Neural crest cell (in vitro differentiated cells): ENCODE results near the gene RNASE13. TPM values are rescaled to one million over a fixed set of nuclear protein-coding genes. Genes with fewer than 3 reads are reported as not detected.

Source experiments
- DNase-seq: peaks from one replicate; pipeline ENCODE4 v3.0.0; 2021; ENCODE audit warnings: low read depth, mixed read lengths, low spot score
- H3K27ac Mint-ChIP-seq: one replicate; pipeline ENCODE4 v1.8.0; 2021; ENCODE audit warnings: mild to moderate bottlenecking, mixed read lengths; ENCODE audit not compliant: unreplicated experiment
- H3K27me3 Mint-ChIP-seq: 2 replicates; pipeline ENCODE4 v1.8.0; 2021; ENCODE audit warnings: low read depth, mild to moderate bottlenecking, mixed read lengths
- H3K36me3 Mint-ChIP-seq: 2 replicates; pipeline ENCODE4 v1.8.0; 2021; ENCODE audit warnings: low read depth, mild to moderate bottlenecking, mixed read lengths
- H3K4me1 Mint-ChIP-seq: 2 replicates; pipeline ENCODE4 v1.8.0; 2021; ENCODE audit warnings: mixed read lengths
- H3K4me3 Mint-ChIP-seq: one replicate; pipeline ENCODE4 v1.8.0; 2021; ENCODE audit warnings: mild to moderate bottlenecking, mixed read lengths
- H3K9me3 Mint-ChIP-seq: 2 replicates; pipeline ENCODE4 v1.8.0; 2021; ENCODE audit warnings: mixed read lengths
- total RNA-seq: library from RNA; stranded (reverse); gene quantifications from 2 replicates; pipeline ENCODE4 v1.2.1, GENCODE V29; 2021
- TF ChIP-seq, protein P1 (sequence below): fragments of 200-600 bp; sonication (generic); conservative IDR thresholded peaks from 2 replicates; pipeline ENCODE4 v1.5.0; 2021; ENCODE audit warnings: antibody characterized with exemption, mild to moderate bottlenecking

The RNASE13 gene
- total RNA-seq, 1 donor from 2014 or later = not detected

DNA sequence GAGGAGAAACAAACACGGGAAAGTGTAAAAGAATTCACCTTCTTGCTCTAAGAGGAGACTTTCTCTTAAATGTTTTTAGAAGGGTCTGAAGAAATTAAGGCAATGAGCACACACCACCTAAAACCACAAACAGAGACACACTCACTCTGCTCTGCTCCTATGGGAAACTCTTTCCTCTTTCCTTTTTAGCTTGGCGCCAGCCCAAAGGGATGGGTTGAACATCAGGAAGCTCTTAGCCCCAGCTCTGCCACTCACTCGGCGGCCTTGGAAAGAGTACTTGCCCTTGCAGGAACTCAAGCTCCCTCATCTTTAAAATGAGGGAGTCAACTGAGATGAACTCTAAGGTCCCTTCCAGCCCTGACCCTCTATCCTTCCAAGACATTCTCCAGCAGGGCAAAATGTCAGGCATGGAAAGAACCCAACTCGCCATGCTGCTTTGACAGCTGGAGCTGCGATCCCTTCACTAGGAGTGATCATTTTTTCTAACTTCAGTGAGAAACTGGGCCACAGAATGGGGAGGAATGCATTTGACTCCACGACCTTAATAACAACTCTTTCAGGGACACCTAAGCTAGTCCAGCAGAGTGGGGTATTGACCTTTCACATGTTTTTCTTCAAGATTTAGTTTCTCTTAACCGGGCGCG lies 22.0 kb upstream of the RNASE13 start:
- Mint-ChIP-seq H3K9me3 (no peaks in the 10 kb centered on the region), H3K36me3 (no peaks in the 10 kb centered on the region), H3K4me3 (no peak overlapping the region), H3K27ac (no peak overlapping the region), H3K27me3 (no peaks in the 10 kb centered on the region), H3K4me1 (no peaks in the 10 kb centered on the region)
- TF ChIP-seq, protein P1, sequence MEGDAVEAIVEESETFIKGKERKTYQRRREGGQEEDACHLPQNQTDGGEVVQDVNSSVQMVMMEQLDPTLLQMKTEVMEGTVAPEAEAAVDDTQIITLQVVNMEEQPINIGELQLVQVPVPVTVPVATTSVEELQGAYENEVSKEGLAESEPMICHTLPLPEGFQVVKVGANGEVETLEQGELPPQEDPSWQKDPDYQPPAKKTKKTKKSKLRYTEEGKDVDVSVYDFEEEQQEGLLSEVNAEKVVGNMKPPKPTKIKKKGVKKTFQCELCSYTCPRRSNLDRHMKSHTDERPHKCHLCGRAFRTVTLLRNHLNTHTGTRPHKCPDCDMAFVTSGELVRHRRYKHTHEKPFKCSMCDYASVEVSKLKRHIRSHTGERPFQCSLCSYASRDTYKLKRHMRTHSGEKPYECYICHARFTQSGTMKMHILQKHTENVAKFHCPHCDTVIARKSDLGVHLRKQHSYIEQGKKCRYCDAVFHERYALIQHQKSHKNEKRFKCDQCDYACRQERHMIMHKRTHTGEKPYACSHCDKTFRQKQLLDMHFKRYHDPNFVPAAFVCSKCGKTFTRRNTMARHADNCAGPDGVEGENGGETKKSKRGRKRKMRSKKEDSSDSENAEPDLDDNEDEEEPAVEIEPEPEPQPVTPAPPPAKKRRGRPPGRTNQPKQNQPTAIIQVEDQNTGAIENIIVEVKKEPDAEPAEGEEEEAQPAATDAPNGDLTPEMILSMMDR = no peak
- DNase-seq = no peak

DNA sequence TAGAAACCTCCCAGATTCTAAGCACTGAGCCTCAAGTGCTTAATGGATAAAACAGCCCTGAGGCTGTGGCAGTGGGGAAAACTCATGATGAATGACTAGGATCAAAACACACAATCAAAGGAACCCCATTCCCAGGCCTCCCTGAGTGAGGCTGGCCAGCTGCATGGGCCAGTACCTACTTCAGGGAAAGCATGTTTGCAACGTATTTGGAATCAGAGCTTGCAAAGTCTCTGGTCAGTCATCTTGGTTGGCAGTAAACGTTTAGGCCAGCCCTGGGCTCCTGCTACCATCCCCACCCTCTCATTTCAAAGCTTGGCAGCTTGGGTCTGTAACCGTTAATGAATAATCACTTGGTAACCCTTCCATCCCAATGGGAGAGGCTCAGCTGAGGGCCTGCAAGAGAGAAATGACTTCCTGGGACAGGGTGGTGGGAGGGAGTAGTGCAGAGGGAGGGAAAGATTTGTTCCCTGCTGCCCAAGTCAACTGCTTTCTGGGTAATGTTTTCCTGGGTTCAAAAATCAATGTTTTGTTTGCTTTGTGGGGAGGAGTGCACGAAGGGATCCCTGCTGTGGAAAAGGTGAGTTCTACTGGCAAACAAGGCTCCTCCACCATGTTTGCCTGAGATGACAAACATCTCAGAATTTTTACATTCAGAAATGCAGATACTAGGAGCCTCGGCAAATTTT lies 21.0 kb upstream of the RNASE13 start:
- Mint-ChIP-seq H3K9me3 (no peaks in the 10 kb centered on the region), H3K27me3 (no peaks in the 10 kb centered on the region), H3K4me3 (no peak overlapping the region), H3K4me1 (no peaks in the 10 kb centered on the region), H3K27ac (no peak overlapping the region), H3K36me3 (no peaks in the 10 kb centered on the region)
- TF ChIP-seq, protein P1 = no peak
- no peak for DNase-seq

DNA sequence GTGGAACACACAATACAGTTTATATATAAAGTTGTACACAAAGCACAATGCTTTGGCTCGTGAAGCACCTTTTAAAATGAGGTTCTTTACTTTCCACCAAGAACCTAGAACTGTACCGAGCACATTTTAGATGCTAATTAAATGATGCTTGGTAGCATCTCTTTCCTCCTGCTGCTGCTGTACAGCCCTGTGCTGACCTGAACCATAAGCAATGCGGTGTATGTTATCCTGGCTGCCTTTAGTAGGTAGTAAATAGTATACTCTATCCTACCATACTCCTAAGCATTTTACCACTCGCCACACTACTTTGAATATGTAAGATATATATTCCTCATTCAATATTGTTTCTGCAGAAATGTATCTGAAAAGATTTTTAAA lies 20.1 kb upstream of the RNASE13 start:
- no peak for DNase-seq
- no peaks in the 10 kb centered on the region for H3K36me3 Mint-ChIP-seq
- no peaks in the 10 kb centered on the region for H3K4me1 Mint-ChIP-seq
- TF ChIP-seq, protein P1 = no peak
- no peak overlapping the region for H3K27ac Mint-ChIP-seq
- no peaks in the 10 kb centered on the region for H3K9me3 Mint-ChIP-seq
- H3K27me3 Mint-ChIP-seq = no peaks in the 10 kb centered on the region
- no peak overlapping the region for H3K4me3 Mint-ChIP-seq

DNA sequence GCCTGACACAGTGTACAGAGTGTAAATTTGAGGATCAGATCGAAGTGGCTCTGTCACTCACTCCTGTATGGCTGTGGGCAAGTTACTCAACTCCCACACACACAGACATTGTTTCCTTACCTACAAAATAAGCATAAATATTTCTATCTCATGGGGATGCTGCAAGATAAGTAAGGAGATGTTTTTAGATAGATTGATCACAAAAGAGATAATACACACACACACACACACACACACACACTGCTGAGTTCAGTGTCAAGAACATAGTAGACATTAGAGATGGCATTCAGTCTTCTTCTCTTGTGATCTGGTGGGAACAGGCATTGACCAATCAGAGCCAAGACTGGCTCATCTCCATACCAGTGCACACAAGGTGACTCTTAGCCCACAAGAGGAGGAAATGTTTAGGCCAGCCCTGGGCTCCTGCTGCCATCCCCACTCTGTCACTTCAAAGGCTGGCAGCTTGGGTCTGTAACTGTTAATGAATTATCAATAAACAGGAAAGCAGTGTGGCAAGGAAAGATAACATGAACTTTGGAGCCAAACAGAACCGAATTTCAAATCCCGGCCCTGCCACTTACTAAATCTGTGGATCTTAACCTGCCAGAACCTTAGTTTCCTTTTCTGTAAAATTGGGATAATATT lies 19.6 kb upstream of the RNASE13 start:
- H3K4me3 Mint-ChIP-seq = no peak overlapping the region
- DNase-seq = no peak
- no peaks in the 10 kb centered on the region for H3K9me3 Mint-ChIP-seq
- TF ChIP-seq, protein P1 = no peak
- H3K4me1 Mint-ChIP-seq = no peaks in the 10 kb centered on the region
- no peaks in the 10 kb centered on the region for H3K36me3 Mint-ChIP-seq
- H3K27ac Mint-ChIP-seq = no peak overlapping the region
- H3K27me3 Mint-ChIP-seq = no peaks in the 10 kb centered on the region

DNA sequence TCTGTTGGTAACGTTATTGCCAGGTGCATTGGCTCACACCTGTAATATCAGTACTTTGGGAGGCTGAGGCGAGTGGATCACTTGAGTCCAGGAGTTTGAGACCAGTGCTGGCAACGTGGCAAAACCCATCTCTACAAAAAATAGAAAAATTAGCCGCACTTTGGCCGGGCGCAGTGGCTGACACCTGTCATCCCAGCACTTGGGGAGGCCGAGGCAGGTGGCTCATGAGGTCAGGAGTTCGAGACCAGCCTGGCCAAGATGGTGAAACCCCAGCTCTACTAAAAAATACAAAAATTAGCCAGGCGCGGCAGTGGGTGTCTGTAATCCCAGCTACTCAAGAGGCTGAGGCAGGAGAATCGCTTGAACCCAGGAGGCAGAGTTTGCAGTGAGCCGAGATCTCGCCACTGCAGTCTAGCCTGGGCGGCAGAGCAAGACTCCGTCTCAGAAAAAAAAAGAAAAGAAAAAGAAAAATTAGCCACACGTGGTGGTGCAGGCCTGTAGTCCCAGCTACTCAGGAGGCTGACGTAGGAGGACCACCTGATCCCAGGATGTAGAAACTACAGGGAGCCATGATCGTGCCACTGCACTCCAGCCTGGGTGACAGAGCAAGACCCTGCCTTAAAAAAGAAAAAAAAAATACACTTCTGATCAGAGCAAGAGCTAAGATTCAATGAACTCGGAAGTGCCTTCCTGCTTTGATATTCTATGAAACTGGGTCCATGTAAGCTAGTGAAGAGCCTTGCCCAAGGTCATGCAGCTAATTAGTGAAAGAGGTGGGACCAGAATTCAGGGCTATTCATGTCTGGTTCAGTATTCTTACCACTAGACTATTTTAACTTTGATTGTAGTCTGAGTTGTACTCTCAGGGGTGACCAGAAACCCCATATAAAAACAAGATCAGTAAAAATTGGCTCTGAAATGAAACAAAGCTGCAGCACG lies 18.8 kb upstream of the RNASE13 start:
- H3K4me1 Mint-ChIP-seq = no peaks in the 10 kb centered on the region
- TF ChIP-seq, protein P1 = no peak
- no peak overlapping the region for H3K27ac Mint-ChIP-seq
- no peaks in the 10 kb centered on the region for H3K9me3 Mint-ChIP-seq
- H3K27me3 Mint-ChIP-seq = no peaks in the 10 kb centered on the region
- no peaks in the 10 kb centered on the region for H3K36me3 Mint-ChIP-seq
- no peak overlapping the region for H3K4me3 Mint-ChIP-seq
- no peak for DNase-seq
